ENCODE data around the gene RTRAF. TPM values are rescaled to one million over a fixed set of nuclear protein-coding genes. Genes with fewer than 3 reads are reported as not detected.

Gene RTRAF
- total RNA-seq, 1 experiment from 2014 or later = 282 TPM

DNA sequence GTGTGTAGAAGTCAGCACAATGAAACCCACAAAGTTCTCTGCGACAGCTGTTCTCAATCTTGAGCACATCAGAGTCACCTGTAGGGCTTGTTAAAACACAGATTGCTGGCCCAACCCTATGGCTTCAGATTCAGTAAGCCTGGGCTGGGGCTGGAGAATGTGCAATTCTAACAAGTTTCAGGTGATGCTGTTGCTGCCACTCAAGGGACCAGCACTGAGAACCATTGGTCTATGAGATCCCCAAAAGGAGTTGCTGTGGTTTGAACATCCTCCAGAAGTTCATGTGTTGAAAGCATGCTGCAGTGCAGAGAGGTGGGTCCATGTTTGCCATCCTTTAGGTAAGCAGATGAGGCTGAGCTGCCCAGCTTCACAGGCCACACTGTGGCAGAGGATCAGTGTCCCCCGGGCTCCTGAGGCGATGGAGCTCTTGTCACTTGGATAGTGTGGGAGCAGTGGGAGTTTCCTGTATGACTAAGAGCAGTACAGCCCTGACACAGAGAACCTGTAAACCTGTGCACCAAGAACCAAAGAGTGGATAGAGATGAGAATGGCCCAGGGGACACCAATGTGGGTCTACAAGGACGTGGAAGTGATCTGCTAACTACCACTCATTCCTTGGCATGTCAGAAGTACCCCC is 8.0 kb upstream of the RTRAF start:
- ATAC-seq (no peak), DNase-seq (ENCODE audit: low spot score) (no peak)
- H3K27me3 Mint-ChIP-seq (ENCODE audit: low read depth) = peaks cover 11% of the 10 kb centered on the region
- no peak for TF ChIP-seq SMAD3 (CRISPR knock-in tag; IDR thresholded peaks at IDR 0.05; ENCODE audit: borderline replicate concordance)
- TF ChIP-seq, protein P1, sequence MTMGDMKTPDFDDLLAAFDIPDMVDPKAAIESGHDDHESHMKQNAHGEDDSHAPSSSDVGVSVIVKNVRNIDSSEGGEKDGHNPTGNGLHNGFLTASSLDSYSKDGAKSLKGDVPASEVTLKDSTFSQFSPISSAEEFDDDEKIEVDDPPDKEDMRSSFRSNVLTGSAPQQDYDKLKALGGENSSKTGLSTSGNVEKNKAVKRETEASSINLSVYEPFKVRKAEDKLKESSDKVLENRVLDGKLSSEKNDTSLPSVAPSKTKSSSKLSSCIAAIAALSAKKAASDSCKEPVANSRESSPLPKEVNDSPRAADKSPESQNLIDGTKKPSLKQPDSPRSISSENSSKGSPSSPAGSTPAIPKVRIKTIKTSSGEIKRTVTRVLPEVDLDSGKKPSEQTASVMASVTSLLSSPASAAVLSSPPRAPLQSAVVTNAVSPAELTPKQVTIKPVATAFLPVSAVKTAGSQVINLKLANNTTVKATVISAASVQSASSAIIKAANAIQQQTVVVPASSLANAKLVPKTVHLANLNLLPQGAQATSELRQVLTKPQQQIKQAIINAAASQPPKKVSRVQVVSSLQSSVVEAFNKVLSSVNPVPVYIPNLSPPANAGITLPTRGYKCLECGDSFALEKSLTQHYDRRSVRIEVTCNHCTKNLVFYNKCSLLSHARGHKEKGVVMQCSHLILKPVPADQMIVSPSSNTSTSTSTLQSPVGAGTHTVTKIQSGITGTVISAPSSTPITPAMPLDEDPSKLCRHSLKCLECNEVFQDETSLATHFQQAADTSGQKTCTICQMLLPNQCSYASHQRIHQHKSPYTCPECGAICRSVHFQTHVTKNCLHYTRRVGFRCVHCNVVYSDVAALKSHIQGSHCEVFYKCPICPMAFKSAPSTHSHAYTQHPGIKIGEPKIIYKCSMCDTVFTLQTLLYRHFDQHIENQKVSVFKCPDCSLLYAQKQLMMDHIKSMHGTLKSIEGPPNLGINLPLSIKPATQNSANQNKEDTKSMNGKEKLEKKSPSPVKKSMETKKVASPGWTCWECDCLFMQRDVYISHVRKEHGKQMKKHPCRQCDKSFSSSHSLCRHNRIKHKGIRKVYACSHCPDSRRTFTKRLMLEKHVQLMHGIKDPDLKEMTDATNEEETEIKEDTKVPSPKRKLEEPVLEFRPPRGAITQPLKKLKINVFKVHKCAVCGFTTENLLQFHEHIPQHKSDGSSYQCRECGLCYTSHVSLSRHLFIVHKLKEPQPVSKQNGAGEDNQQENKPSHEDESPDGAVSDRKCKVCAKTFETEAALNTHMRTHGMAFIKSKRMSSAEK (CRISPR knock-in tag; IDR thresholded peaks at IDR 0.05; ENCODE audit: borderline replicate concordance) = no peak
- no peak for TF ChIP-seq ZNF671 (CRISPR knock-in tag; IDR thresholded peaks at IDR 0.05)
- CTCF ChIA-PET = interaction anchor here (1.3 to 1.4 kb wide), 2 partner anchors 13 to 205 kb away, joined by 3 read pairs; no protein-coding TSS in a partner anchor
- H3K4me1 Mint-ChIP-seq = 0 out of 2 replicates have a peak, but pooled peaks cover 2% of the 10 kb centered on the region
- POLR2A ChIA-PET = no interaction called here
- no peaks in the 10 kb centered on the region for H3K36me3 Mint-ChIP-seq
- no peak overlapping the region for H3K27ac Mint-ChIP-seq
- no peaks in the 10 kb centered on the region for H3K9me3 Mint-ChIP-seq
- H3K4me3 Mint-ChIP-seq = no peak overlapping the region

DNA sequence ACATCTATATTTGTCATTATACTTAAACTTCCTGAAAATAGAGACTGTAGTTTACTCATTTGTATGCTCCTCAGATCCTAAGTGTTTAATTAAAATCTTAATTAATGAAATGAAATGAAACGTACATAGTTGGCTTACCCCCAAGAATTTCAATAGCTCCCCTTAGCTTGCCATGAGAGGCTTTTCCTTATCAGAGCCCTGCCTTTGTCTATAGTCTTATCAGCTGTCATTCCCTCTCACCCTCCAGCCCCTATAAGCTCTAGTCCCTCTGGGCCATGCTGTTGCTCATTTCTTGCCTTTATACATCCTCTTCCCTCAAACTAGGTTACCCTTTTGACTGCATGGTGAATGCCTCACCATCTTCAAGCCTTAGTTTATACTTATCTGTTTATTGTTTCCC is 1.1 kb upstream of the RTRAF start:
- no peak for TF ChIP-seq NR3C1 (CRISPR knock-in tag; conservative IDR thresholded peaks at IDR 0.05; ENCODE audit: low read depth)
- TF ChIP-seq TCF7 (CRISPR knock-in tag; IDR thresholded peaks at IDR 0.05; ENCODE audit: low read depth) = no peak
- TF ChIP-seq MXD4 (CRISPR knock-in tag; IDR thresholded peaks at IDR 0.05; ENCODE audit: borderline replicate concordance) = no peak
- no peak for TF ChIP-seq ZNF396 (CRISPR knock-in tag; IDR thresholded peaks at IDR 0.05; ENCODE audit: borderline replicate concordance)
- TF ChIP-seq CTCF (IDR thresholded peaks at IDR 0.05) = no peak
- no peak for TF ChIP-seq JAZF1 (CRISPR knock-in tag; IDR thresholded peaks at IDR 0.05)
- TF ChIP-seq ETV6 (CRISPR knock-in tag; IDR thresholded peaks at IDR 0.05) = no peak
- peaks cover 9% of the 10 kb centered on the region for H3K4me1 Mint-ChIP-seq
- peak overlapping the region; percentile 93 for H3K4me3 Mint-ChIP-seq
- peaks cover 14% of the 10 kb centered on the region for H3K36me3 Mint-ChIP-seq
- H3K27me3 Mint-ChIP-seq (ENCODE audit: low read depth) = peaks cover 9% of the 10 kb centered on the region
- H3K27ac Mint-ChIP-seq = no peak overlapping the region
- CTCF ChIA-PET = interaction anchor here (1.0 to 1.1 kb wide), 2 partner anchors 10 to 212 kb away, joined by 3 to 8 read pairs; no protein-coding TSS in a partner anchor
- no peak for DNase-seq (ENCODE audit: low spot score)
- ATAC-seq = no peak
- no peaks in the 10 kb centered on the region for H3K9me3 Mint-ChIP-seq
- POLR2A ChIA-PET = no interaction called here

DNA sequence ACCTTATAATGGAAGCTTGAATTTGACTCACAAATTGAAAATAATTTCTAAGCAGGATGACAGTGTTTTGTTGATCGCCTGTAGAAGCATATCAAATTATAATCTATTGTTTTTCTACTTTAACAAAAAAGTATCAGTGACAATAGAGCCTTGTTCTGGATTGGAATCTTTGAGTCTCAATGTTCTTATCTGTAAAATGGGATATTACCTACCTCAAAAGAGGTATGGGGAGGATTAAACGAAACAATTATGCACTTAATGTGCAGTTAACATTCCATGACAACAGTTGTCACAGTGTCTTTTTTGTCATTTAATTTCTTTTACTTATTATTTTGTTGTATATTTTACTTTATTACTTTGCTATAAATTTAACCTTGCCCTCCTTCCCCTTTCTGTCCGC is 1.1 kb downstream of the RTRAF start:
- POLR2A ChIA-PET = no interaction called here
- ATAC-seq (no peak), DNase-seq (ENCODE audit: low spot score) (no peak)
- Mint-ChIP-seq H3K4me1 (peaks cover 9% of the 10 kb centered on the region), H3K9me3 (no peaks in the 10 kb centered on the region), H3K36me3 (peaks cover 33% of the 10 kb centered on the region), H3K4me3 (peak overlapping the region; percentile 93), H3K27me3 (ENCODE audit: low read depth) (peaks cover 1% of the 10 kb centered on the region), H3K27ac (no peak overlapping the region)
- TF ChIP-seq ZNF121 (CRISPR knock-in tag; IDR thresholded peaks at IDR 0.05) = no peak
- TF ChIP-seq ZNF263 (CRISPR knock-in tag; IDR thresholded peaks at IDR 0.05; ENCODE audit: low read depth) = no peak
- no peak for TF ChIP-seq NFYB (CRISPR knock-in tag; conservative IDR thresholded peaks at IDR 0.05; ENCODE audit: low read depth)
- TF ChIP-seq CREB1 (CRISPR knock-in tag; IDR thresholded peaks at IDR 0.05) = no peak
- CTCF ChIA-PET = interaction anchor here (0.6 to 1.5 kb wide), 2 partner anchors 23 to 24 kb away, joined by 3 to 5 read pairs; no protein-coding TSS in a partner anchor

Measured in WTC11 (cell line).